WTC11 (cell line): ENCODE results near the gene EPHB6. TPM values are rescaled to one million over a fixed set of nuclear protein-coding genes. Genes with fewer than 3 reads are reported as not detected.

Source experiments
- ATAC-seq: fragments of 200-7000 bp; cut with Tn5 transposase; 2 replicates; pipeline ENCODE4 v1.10.0; 2021; ENCODE audit warnings: mild to moderate bottlenecking, moderate library complexity
- CTCF ChIA-PET: fragments of 300-600 bp; sonication (Branson Sonifier 250); formaldehyde crosslinking; loops from one replicate; lab custom pipeline; 2021; ENCODE audit warnings: antibody characterized with exemption; lab: Charles Lee
- POLR2A ChIA-PET: fragments of 350-600 bp; sonication (Branson Sonifier 250); formaldehyde crosslinking; loops from one replicate; lab custom pipeline; 2021; ENCODE audit warnings: antibody characterized with exemption; lab: Charles Lee
- DNase-seq: peaks from one replicate; pipeline ENCODE4 v3.0.0; 2021; ENCODE audit warnings: low spot score
- H3K27ac Mint-ChIP-seq: 2 replicates; pipeline ENCODE4 v1.8.0; 2021; ENCODE audit warnings: mixed read lengths
- H3K27me3 Mint-ChIP-seq: 2 replicates; pipeline ENCODE4 v1.8.0; 2021; ENCODE audit warnings: low read depth, mild to moderate bottlenecking, moderate library complexity, mixed read lengths
- H3K36me3 Mint-ChIP-seq: 2 replicates; pipeline ENCODE4 v1.8.0; 2021; ENCODE audit warnings: mixed read lengths
- H3K4me1 Mint-ChIP-seq: 2 replicates; pipeline ENCODE4 v1.8.0; 2022; ENCODE audit warnings: mixed read lengths
- H3K4me3 Mint-ChIP-seq: 2 replicates; pipeline ENCODE4 v1.8.0; 2021; ENCODE audit warnings: mild to moderate bottlenecking, moderate library complexity, mixed read lengths
- H3K9me3 Mint-ChIP-seq: 2 replicates; pipeline ENCODE4 v1.8.0; 2021; ENCODE audit warnings: mixed read lengths
- AR ChIP-seq: fragments of 250-450 bp; sonication (Bioruptor Pico); IDR thresholded peaks from 2 replicates; pipeline ENCODE4 v1.9.0; 2021; ENCODE audit warnings: mild to moderate bottlenecking
- CBFB ChIP-seq: sonication (generic); formaldehyde crosslinking; IDR thresholded peaks from 2 replicates; pipeline ENCODE4 v1.8.1; 2022; ENCODE audit warnings: mild to moderate bottlenecking, low read depth, missing genetic modification reagents
- E2F4 ChIP-seq: sonication (generic); formaldehyde crosslinking; IDR thresholded peaks from 2 replicates; pipeline ENCODE4 v1.8.1; 2022; ENCODE audit warnings: low read depth, mild to moderate bottlenecking, moderate library complexity, missing genetic modification reagents, borderline replicate concordance
- ELF4 ChIP-seq: sonication (generic); formaldehyde crosslinking; IDR thresholded peaks from 2 replicates; pipeline ENCODE4 v1.8.1; 2022; ENCODE audit warnings: low read depth, mild to moderate bottlenecking, moderate library complexity, missing genetic modification reagents
- FOXJ3 ChIP-seq: sonication (generic); formaldehyde crosslinking; IDR thresholded peaks from 2 replicates; pipeline ENCODE4 v1.9.0; 2021; ENCODE audit warnings: missing genetic modification reagents, mild to moderate bottlenecking, borderline replicate concordance
- GRHL2 ChIP-seq: fragments of 250-450 bp; sonication (Bioruptor Pico); IDR thresholded peaks from 2 replicates; pipeline ENCODE4 v1.8.0; 2022; ENCODE audit warnings: mild to moderate bottlenecking, moderate library complexity; ENCODE audit not compliant: insufficient replicate concordance, severe bottlenecking
- HMGA2 ChIP-seq: fragments of 250-450 bp; sonication (Bioruptor Pico); IDR thresholded peaks from 2 replicates; pipeline ENCODE4 v1.4.0; 2021; ENCODE audit warnings: mild to moderate bottlenecking, moderate library complexity
- IRF1 ChIP-seq: sonication (generic); formaldehyde crosslinking; IDR thresholded peaks from 2 replicates; pipeline ENCODE4 v1.8.0; 2023; ENCODE audit warnings: missing genetic modification reagents
- KAT7 ChIP-seq: sonication (generic); formaldehyde crosslinking; IDR thresholded peaks from 2 replicates; pipeline ENCODE4 v1.8.1; 2023; ENCODE audit warnings: missing genetic modification reagents, mild to moderate bottlenecking, borderline replicate concordance
- MAX ChIP-seq: sonication (generic); formaldehyde crosslinking; IDR thresholded peaks from 2 replicates; pipeline ENCODE4 v1.8.0; 2022; ENCODE audit warnings: mild to moderate bottlenecking, missing genetic modification reagents
- MXD4 ChIP-seq: fragments of 250-450 bp; sonication (Bioruptor Pico); IDR thresholded peaks from 2 replicates; pipeline ENCODE4 v1.8.0; 2021; ENCODE audit warnings: mild to moderate bottlenecking, moderate library complexity, borderline replicate concordance
- MYBL2 ChIP-seq: sonication (generic); formaldehyde crosslinking; IDR thresholded peaks from 2 replicates; pipeline ENCODE4 v1.8.1; 2023; ENCODE audit warnings: mild to moderate bottlenecking, moderate library complexity, missing genetic modification reagents
- NFYB ChIP-seq: sonication (generic); formaldehyde crosslinking; conservative IDR thresholded peaks from 2 replicates; pipeline ENCODE4 v1.8.0; 2022; ENCODE audit warnings: low read depth, missing genetic modification reagents
- NR1H2 ChIP-seq: sonication (generic); formaldehyde crosslinking; IDR thresholded peaks from 2 replicates; pipeline ENCODE4 v1.9.0; 2021; ENCODE audit warnings: mild to moderate bottlenecking, moderate library complexity, missing genetic modification reagents
- OVOL2 ChIP-seq: fragments of 250-450 bp; sonication (Bioruptor Pico); IDR thresholded peaks from 2 replicates; pipeline ENCODE4 v1.9.0; 2021; ENCODE audit warnings: mild to moderate bottlenecking, borderline replicate concordance
- RELA ChIP-seq: sonication (generic); formaldehyde crosslinking; IDR thresholded peaks from 2 replicates; pipeline ENCODE4 v1.8.1; 2022; ENCODE audit warnings: missing genetic modification reagents, mild to moderate bottlenecking, borderline replicate concordance
- SMAD3 ChIP-seq: sonication (generic); formaldehyde crosslinking; IDR thresholded peaks from 2 replicates; pipeline ENCODE4 v1.8.0; 2022; ENCODE audit warnings: missing genetic modification reagents, mild to moderate bottlenecking, borderline replicate concordance
- STAT6 ChIP-seq: sonication (generic); formaldehyde crosslinking; conservative IDR thresholded peaks from 2 replicates; pipeline ENCODE4 v1.8.1; 2023; ENCODE audit warnings: mild to moderate bottlenecking, low read depth, missing genetic modification reagents, moderate library complexity
- TEAD4 ChIP-seq: sonication (generic); formaldehyde crosslinking; IDR thresholded peaks from 2 replicates; pipeline ENCODE4 v1.8.0; 2022; ENCODE audit warnings: mild to moderate bottlenecking, missing genetic modification reagents
- USF2 ChIP-seq: sonication (generic); formaldehyde crosslinking; IDR thresholded peaks from 2 replicates; pipeline ENCODE4 v1.8.1; 2023; ENCODE audit warnings: mild to moderate bottlenecking, missing genetic modification reagents, moderate library complexity
- ZNF232 ChIP-seq: sonication (generic); formaldehyde crosslinking; IDR thresholded peaks from 2 replicates; pipeline ENCODE4 v1.8.0; 2022; ENCODE audit warnings: mild to moderate bottlenecking, missing genetic modification reagents
- ZNF263 ChIP-seq: sonication (generic); formaldehyde crosslinking; IDR thresholded peaks from 2 replicates; pipeline ENCODE4 v1.8.1; 2022; ENCODE audit warnings: low read depth, mild to moderate bottlenecking, moderate library complexity, missing genetic modification reagents
- ZNF423 ChIP-seq: fragments of 250-450 bp; sonication (Bioruptor Pico); IDR thresholded peaks from 2 replicates; pipeline ENCODE4 v2.1.2; 2022; ENCODE audit warnings: mild to moderate bottlenecking, moderate library complexity
- ZNF671 ChIP-seq: fragments of 250-450 bp; sonication (Bioruptor Pico); IDR thresholded peaks from 2 replicates; pipeline ENCODE4 v1.8.0; 2021; ENCODE audit warnings: mild to moderate bottlenecking
- ZSCAN18 ChIP-seq: fragments of 250-450 bp; sonication (Bioruptor Pico); IDR thresholded peaks from 2 replicates; pipeline ENCODE4 v2.1.2; 2022; ENCODE audit warnings: mild to moderate bottlenecking, moderate library complexity
- total RNA-seq: library from RNA; stranded (reverse); gene quantifications from 3 replicates; pipeline ENCODE4 v1.2.3, GENCODE V29; 2021

EPHB6 gene
- total RNA-seq, 1 experiment from 2014 or later: 15.1 TPM

- DNase-seq: no peak
Observed at GRCh38 chr7:142897691-142898090, 42.8 kb downstream of the EPHB6 start.

GRCh38 chr7:142898377-142899170 lies 43.7 kb downstream of the EPHB6 start:
- Mint-ChIP-seq H3K36me3 (peaks cover 3% of the 10 kb centered on the region), H3K9me3 (peaks cover 19% of the 10 kb centered on the region), H3K27ac (no peak overlapping the region), H3K4me1 (peaks cover 13% of the 10 kb centered on the region), H3K27me3 (peaks cover 7% of the 10 kb centered on the region), H3K4me3 (no peak overlapping the region)
- POLR2A ChIA-PET: interaction anchor here (0.7 kb wide), 1 partner anchor 11 kb away, joined by 4 read pairs; no protein-coding TSS in a partner anchor
- DNase-seq: no peak
- ATAC-seq: peak; percentile 61
- CTCF ChIA-PET: interaction anchor here (0.6 to 2.1 kb wide), 7 partner anchors 11 to 514 kb away, joined by 3 to 11 read pairs (median 4); partner anchors contain the start of gene TRPV6
- no peak for TF ChIP-seq USF2
- no peak for TF ChIP-seq RELA (CRISPR knock-in tag)
- TF ChIP-seq MAX (CRISPR knock-in tag): no peak
- no peak for TF ChIP-seq IRF1 (CRISPR knock-in tag)
- no peak for TF ChIP-seq ZNF263 (CRISPR knock-in tag)
- TF ChIP-seq OVOL2 (CRISPR knock-in tag): no peak
- TF ChIP-seq E2F4: no peak
- TF ChIP-seq KAT7 (CRISPR knock-in tag): no peak
- no peak for TF ChIP-seq HMGA2
- TF ChIP-seq ZNF671 (CRISPR knock-in tag): no peak
- TF ChIP-seq AR: no peak
- TF ChIP-seq NR1H2 (CRISPR knock-in tag): no peak
- TF ChIP-seq STAT6 (CRISPR knock-in tag): no peak
- TF ChIP-seq NFYB (CRISPR knock-in tag): no peak
- no peak for TF ChIP-seq ZNF232 (CRISPR knock-in tag)
- TF ChIP-seq MXD4 (CRISPR knock-in tag): no peak
- no peak for TF ChIP-seq MYBL2 (CRISPR knock-in tag)

More at GRCh38 chr7:142897691-142898090, 42.8 kb downstream of the EPHB6 start:
- POLR2A ChIA-PET: interaction anchor here (0.7 kb wide), 1 partner anchor 10 kb away, joined by 4 read pairs; no protein-coding TSS in a partner anchor
- TF ChIP-seq CBFB (CRISPR knock-in tag) (no peak), ZSCAN18 (CRISPR knock-in tag) (no peak), ELF4 (CRISPR knock-in tag) (no peak), SMAD3 (CRISPR knock-in tag) (no peak), TEAD4 (CRISPR knock-in tag) (no peak), MAX (CRISPR knock-in tag) (no peak), GRHL2 (CRISPR knock-in tag) (no peak), FOXJ3 (CRISPR knock-in tag) (no peak), ZNF423 (CRISPR knock-in tag) (no peak)
- TF ChIP-seq, all 79 proteins: peak for 0
- no peak for ATAC-seq
- Mint-ChIP-seq H3K9me3 (peaks cover 14% of the 10 kb centered on the region), H3K27me3 (peaks cover 7% of the 10 kb centered on the region), H3K4me3 (no peak overlapping the region), H3K4me1 (peaks cover 13% of the 10 kb centered on the region), H3K27ac (no peak overlapping the region), H3K36me3 (no peaks in the 10 kb centered on the region; the same call in 1 of the 2 replicates)
- CTCF ChIA-PET: interaction anchor here (0.6 to 2.1 kb wide), 5 partner anchors 15 to 514 kb away, joined by 3 to 11 read pairs (median 3); no protein-coding TSS in a partner anchor
